ENCODE measurements around the gene TGFB2.
A peak's percentile ranks its signal among the peaks of the same experiment; 100 is the strongest.

TGFB2 gene

GRCh38 chr1:218332416-218332815 is 12.7 kb upstream of the TGFB2 start:
- Histone ChIP-seq H3K36me3 (ENCODE audit: control insufficient read depth, insufficient read depth, low read length) (no peaks in the 10 kb centered on the region; the same call in 1 of the 2 replicates), H3K27me3 (replicated peaks; ENCODE audit: control insufficient read depth, insufficient read depth, low read length) (no peaks in the 10 kb centered on the region), H3K4me3 (replicated peaks; ENCODE audit: low read depth, low read length) (no peak overlapping the region)
- no peak for TF ChIP-seq CTCF (IDR thresholded peaks at IDR 0.05; ENCODE audit: insufficient read depth, low read length, poor library complexity, severe bottlenecking)
- DNase-seq (ENCODE audit: extremely low read depth, insufficient read length): no peak

- H3K27me3 ChIP-seq (replicated peaks; ENCODE audit: control insufficient read depth, insufficient read depth, low read length): no peaks in the 10 kb centered on the region
- no peak overlapping the region for H3K4me3 ChIP-seq (replicated peaks; ENCODE audit: low read depth, low read length)
These were observed 8.8 kb upstream of the TGFB2 start for GRCh38 chr1:218336328-218336727.

GRCh38 chr1:218339267-218339831 is 5.8 kb upstream of the TGFB2 start:
- TF ChIP-seq CTCF (IDR thresholded peaks at IDR 0.05; ENCODE audit: insufficient read depth, low read length, poor library complexity, severe bottlenecking): peak; percentile 56
- Histone ChIP-seq H3K4me3 (replicated peaks; ENCODE audit: low read depth, low read length) (no peak overlapping the region), H3K36me3 (ENCODE audit: control insufficient read depth, insufficient read depth, low read length) (no peaks in the 10 kb centered on the region), H3K27me3 (replicated peaks; ENCODE audit: control insufficient read depth, insufficient read depth, low read length) (no peaks in the 10 kb centered on the region)
- DNase-seq (ENCODE audit: extremely low read depth, insufficient read length): no peak

More at GRCh38 chr1:218336328-218336727, 8.8 kb upstream of the TGFB2 start:
- H3K36me3 ChIP-seq (ENCODE audit: control insufficient read depth, insufficient read depth, low read length): no peaks in the 10 kb centered on the region; the same call in 1 of the 2 replicates
- TF ChIP-seq CTCF (IDR thresholded peaks at IDR 0.05; ENCODE audit: insufficient read depth, low read length, poor library complexity, severe bottlenecking): no peak
- no peak for DNase-seq (ENCODE audit: extremely low read depth, insufficient read length)

GRCh38 chr1:218341325-218341724 is 3.8 kb upstream of the TGFB2 start:
- Histone ChIP-seq H3K27me3 (replicated peaks; ENCODE audit: control insufficient read depth, insufficient read depth, low read length) (0 out of 2 replicates have a peak, but pooled peaks cover 2% of the 10 kb centered on the region), H3K36me3 (ENCODE audit: control insufficient read depth, insufficient read depth, low read length) (no peaks in the 10 kb centered on the region), H3K4me3 (replicated peaks; ENCODE audit: low read depth, low read length) (no peak overlapping the region)
- no peak for TF ChIP-seq CTCF (IDR thresholded peaks at IDR 0.05; ENCODE audit: insufficient read depth, low read length, poor library complexity, severe bottlenecking)
- no peak for DNase-seq (ENCODE audit: extremely low read depth, insufficient read length)

GRCh38 chr1:218342091-218342490 is 3.0 kb upstream of the TGFB2 start:
- Histone ChIP-seq H3K4me3 (replicated peaks; ENCODE audit: low read depth, low read length) (no peak overlapping the region), H3K36me3 (ENCODE audit: control insufficient read depth, insufficient read depth, low read length) (no peaks in the 10 kb centered on the region), H3K27me3 (replicated peaks; ENCODE audit: control insufficient read depth, insufficient read depth, low read length) (0 out of 2 replicates have a peak, but pooled peaks cover 2% of the 10 kb centered on the region)
- DNase-seq (ENCODE audit: extremely low read depth, insufficient read length): no peak
- no peak for TF ChIP-seq CTCF (IDR thresholded peaks at IDR 0.05; ENCODE audit: insufficient read depth, low read length, poor library complexity, severe bottlenecking)
